Central memory CD4-positive, alpha-beta T cell (primary cell): ENCODE data around the gene CFHR2.

Experiments used
- DNase-seq: peaks from one replicate; pipeline ENCODE4 v3.0.0; 2022

Gene CFHR2

DNA sequence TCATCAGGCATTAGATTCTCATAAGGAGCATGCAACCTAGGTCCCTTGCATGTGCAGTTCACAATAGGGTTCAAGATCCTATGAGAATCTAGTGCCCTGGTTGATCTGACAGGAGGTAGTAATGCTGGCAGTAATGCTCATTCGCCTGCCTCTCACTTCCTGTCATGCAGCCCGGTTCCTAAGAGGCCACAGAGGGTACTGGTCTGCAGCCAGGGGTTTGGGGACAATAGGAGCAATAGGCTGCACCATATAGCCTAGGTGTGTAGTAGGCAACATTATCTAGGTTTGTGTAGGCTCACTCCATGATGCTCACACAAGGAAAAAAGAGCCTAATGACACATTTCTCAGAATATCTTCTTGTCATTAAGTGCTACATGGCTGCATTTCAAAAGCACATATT is 59.6 kb downstream of the CFHR2 start:
- DNase-seq: no peak

DNA sequence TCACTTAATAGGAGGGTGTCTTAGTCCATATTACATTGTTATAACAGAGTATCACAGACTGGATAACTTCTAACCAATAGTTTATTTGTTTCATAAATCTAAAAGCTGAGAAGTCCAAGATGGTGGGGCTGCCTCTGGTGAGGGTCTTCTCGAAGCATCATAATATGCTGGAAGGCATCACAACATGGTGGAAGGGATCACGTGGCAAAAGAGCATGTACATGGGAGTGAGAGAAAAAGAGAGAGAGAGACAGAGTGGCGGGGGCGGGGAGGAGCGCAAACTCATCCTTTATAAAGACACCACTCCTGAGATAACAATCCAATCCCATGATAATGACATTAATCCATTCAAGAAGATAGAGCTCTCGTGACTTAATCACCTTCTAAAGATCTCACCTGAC is 65.3 kb downstream of the CFHR2 start:
- no peak for DNase-seq
